ENCODE data around the gene MPDZ. TPM values are rescaled to one million over a fixed set of nuclear protein-coding genes. Genes with fewer than 3 reads are reported as not detected.

Gene MPDZ, protein sequence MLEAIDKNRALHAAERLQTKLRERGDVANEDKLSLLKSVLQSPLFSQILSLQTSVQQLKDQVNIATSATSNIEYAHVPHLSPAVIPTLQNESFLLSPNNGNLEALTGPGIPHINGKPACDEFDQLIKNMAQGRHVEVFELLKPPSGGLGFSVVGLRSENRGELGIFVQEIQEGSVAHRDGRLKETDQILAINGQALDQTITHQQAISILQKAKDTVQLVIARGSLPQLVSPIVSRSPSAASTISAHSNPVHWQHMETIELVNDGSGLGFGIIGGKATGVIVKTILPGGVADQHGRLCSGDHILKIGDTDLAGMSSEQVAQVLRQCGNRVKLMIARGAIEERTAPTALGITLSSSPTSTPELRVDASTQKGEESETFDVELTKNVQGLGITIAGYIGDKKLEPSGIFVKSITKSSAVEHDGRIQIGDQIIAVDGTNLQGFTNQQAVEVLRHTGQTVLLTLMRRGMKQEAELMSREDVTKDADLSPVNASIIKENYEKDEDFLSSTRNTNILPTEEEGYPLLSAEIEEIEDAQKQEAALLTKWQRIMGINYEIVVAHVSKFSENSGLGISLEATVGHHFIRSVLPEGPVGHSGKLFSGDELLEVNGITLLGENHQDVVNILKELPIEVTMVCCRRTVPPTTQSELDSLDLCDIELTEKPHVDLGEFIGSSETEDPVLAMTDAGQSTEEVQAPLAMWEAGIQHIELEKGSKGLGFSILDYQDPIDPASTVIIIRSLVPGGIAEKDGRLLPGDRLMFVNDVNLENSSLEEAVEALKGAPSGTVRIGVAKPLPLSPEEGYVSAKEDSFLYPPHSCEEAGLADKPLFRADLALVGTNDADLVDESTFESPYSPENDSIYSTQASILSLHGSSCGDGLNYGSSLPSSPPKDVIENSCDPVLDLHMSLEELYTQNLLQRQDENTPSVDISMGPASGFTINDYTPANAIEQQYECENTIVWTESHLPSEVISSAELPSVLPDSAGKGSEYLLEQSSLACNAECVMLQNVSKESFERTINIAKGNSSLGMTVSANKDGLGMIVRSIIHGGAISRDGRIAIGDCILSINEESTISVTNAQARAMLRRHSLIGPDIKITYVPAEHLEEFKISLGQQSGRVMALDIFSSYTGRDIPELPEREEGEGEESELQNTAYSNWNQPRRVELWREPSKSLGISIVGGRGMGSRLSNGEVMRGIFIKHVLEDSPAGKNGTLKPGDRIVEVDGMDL (N-terminal part only)
- 26.0 and 26.8 TPM in 2 replicates for total RNA-seq

DNA sequence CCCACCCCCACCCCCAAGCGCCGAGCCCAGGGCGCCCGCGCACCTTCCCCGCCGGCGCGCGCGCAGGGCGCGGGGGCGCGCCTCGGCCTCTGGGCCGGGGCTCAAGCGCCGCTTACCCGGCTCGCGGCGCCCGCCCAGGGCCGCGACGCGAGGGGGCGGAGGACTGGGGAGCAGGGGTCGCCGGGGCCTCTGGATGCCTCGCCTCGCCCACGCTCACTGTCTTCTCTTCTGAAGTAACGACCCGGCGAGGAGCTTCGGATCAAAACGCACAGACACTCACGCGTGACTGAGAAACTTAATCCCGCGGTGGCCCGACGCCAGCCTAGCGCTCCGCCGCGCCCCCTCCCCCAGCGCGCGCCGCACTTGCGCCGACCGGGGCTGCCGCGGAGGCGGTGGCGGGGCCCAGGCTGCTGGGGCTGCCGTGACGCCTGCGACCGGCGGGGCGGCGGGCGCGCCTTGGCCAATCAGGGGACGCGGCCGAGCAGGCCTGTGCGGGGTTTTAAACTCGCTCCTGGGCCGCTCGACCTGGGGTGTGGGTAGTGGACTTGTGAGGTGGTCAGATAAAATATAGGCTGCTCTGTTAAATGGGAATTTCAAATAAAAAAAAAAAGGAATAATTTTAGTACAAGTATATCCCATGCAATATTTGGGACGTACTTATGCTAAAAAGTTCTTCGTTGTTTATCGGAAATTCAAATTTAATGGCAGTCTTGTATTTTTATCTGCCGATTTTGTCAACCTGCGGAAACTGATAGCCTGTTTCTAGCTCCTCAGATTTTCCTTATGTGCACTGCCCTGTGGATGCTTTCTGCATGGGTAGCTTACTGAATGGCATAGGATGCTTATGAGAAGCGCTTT, at the start of gene MPDZ:
Gene MPDZ (minus strand): TSS at position 409 of the 858 bp plus-strand sequence. CDS start 29,377 bp downstream, outside the sequence.

